Activated CD4-positive, alpha-beta T cell treated with anti-CD3 and anti-CD28 coated beads for 24 hours (primary cell): ENCODE data around the gene FIGNL2.
A peak's percentile ranks its signal among the peaks of the same experiment; 100 is the strongest.
"Not testable (repeated sequence)": the region's sequence is repeated elsewhere in the genome, so short reads cannot be mapped to it uniquely, and the experiment has no call there.

Source experiments
- DNase-seq, 2 donors: peaks; one replicate each; pipeline ENCODE4 v3.0.0-alpha.2; 2020; ENCODE audit warnings: low read depth in 2 of 2

The FIGNL2 gene

GRCh38 chr12:51836041-51836826, 12.3 kb downstream of the FIGNL2 start:
- DNase-seq: no peak

GRCh38 chr12:51834411-51834810, 14.1 kb downstream of the FIGNL2 start:
- DNase-seq: no peak

GRCh38 chr12:51833448-51834227, 14.9 kb downstream of the FIGNL2 start:
- no peak for DNase-seq

GRCh38 chr12:51832354-51833107, 16.0 kb downstream of the FIGNL2 start:
- no peak for DNase-seq

GRCh38 chr12:51831817-51832216, 16.7 kb downstream of the FIGNL2 start:
- not testable (repeated sequence) for DNase-seq

- no peak for DNase-seq
These were observed 18.9 kb downstream of the FIGNL2 start for GRCh38 chr12:51829641-51830040.

GRCh38 chr12:51829011-51829481, 19.5 kb downstream of the FIGNL2 start:
- no peak for DNase-seq

- peak; percentile 42 to 48 for DNase-seq
These were observed 20.3 kb downstream of the FIGNL2 start for GRCh38 chr12:51827925-51828818.

GRCh38 chr12:51826881-51827280, 21.6 kb downstream of the FIGNL2 start:
- no peak for DNase-seq

GRCh38 chr12:51825216-51825615, 23.3 kb downstream of the FIGNL2 start:
- no peak for DNase-seq

GRCh38 chr12:51823875-51824565, 24.5 kb downstream of the FIGNL2 start:
- no peak for DNase-seq

- no peak for DNase-seq
These were observed 25.6 kb downstream of the FIGNL2 start for GRCh38 chr12:51822956-51823355.

- DNase-seq: no peak
These were observed 26.3 kb downstream of the FIGNL2 start for GRCh38 chr12:51822261-51822616.

GRCh38 chr12:51821440-51822260, 26.9 kb downstream of the FIGNL2 start:
- peak in 1 of 2 donors; percentile 27 for DNase-seq

GRCh38 chr12:51820526-51821439, 27.7 kb downstream of the FIGNL2 start:
- peak; percentile 71 for DNase-seq

- DNase-seq: no peak
These were observed 28.6 kb downstream of the FIGNL2 start for GRCh38 chr12:51819736-51820525.

- no peak for DNase-seq
These were observed 29.8 kb downstream of the FIGNL2 start for GRCh38 chr12:51818566-51819300.
